ENCODE data around the gene MYO10. TPM values are rescaled to one million over a fixed set of nuclear protein-coding genes. Genes with fewer than 3 reads are reported as not detected.

The MYO10 gene
- total RNA-seq, 1 donor: 37.1 TPM

DNA sequence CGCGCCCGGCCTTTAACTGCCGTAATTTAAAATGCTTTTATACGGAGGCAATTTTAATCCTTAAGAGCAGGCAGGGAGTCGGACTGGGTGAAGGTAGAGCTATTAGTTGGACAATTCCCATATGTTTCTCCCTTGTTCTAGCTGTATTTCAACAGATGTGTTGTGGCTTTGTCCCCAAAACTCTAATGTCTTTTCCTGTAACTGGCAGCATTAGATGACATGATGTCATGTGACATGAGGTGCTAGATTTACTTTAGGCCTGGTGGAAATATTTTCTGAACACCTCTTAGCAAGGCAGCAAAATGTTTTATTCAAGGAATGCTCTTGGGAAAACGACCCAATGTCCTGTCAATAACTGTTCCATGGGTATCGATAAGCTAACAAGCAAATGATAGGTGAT lies 8.5 kb downstream of the MYO10 start:
- no peak for DNase-seq (ENCODE audit: low read depth)
- TF ChIP-seq, protein P1, sequence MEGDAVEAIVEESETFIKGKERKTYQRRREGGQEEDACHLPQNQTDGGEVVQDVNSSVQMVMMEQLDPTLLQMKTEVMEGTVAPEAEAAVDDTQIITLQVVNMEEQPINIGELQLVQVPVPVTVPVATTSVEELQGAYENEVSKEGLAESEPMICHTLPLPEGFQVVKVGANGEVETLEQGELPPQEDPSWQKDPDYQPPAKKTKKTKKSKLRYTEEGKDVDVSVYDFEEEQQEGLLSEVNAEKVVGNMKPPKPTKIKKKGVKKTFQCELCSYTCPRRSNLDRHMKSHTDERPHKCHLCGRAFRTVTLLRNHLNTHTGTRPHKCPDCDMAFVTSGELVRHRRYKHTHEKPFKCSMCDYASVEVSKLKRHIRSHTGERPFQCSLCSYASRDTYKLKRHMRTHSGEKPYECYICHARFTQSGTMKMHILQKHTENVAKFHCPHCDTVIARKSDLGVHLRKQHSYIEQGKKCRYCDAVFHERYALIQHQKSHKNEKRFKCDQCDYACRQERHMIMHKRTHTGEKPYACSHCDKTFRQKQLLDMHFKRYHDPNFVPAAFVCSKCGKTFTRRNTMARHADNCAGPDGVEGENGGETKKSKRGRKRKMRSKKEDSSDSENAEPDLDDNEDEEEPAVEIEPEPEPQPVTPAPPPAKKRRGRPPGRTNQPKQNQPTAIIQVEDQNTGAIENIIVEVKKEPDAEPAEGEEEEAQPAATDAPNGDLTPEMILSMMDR (IDR thresholded peaks at IDR 0.05; ENCODE audit: insufficient read depth, low read length): no peak
- H3K4me3 ChIP-seq (ENCODE audit: low read depth, low read length): no peak overlapping the region

DNA sequence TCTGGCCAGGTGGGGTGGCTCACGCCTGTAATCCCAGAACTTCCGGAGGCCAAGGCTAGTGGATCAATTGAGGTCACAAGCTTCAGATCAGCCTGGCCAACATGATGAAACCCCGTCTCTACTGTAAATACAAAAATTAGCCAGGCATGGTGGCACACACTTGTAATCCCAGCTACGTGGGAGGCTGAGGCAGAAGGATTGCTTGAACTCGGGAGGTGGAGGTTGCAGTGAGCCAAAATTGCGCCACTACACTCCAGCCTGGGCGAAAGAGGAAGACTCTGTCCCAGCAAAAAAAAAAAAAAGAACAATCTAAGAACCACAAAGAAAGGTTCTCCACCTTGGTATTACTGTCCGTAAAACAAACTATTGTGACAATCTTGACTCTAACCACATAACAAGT lies 9.7 kb downstream of the MYO10 start:
- H3K4me3 ChIP-seq (ENCODE audit: low read depth, low read length): no peak overlapping the region
- no peak for DNase-seq (ENCODE audit: low read depth)
- TF ChIP-seq, protein P1 (IDR thresholded peaks at IDR 0.05; ENCODE audit: insufficient read depth, low read length): no peak

GRCh38 chr5:16924206-16924605 lies 11.9 kb downstream of the MYO10 start:
- H3K4me3 ChIP-seq (ENCODE audit: low read depth, low read length): no peak overlapping the region
- DNase-seq (ENCODE audit: low read depth): no peak
- TF ChIP-seq, protein P1 (IDR thresholded peaks at IDR 0.05; ENCODE audit: insufficient read depth, low read length): no peak

DNA sequence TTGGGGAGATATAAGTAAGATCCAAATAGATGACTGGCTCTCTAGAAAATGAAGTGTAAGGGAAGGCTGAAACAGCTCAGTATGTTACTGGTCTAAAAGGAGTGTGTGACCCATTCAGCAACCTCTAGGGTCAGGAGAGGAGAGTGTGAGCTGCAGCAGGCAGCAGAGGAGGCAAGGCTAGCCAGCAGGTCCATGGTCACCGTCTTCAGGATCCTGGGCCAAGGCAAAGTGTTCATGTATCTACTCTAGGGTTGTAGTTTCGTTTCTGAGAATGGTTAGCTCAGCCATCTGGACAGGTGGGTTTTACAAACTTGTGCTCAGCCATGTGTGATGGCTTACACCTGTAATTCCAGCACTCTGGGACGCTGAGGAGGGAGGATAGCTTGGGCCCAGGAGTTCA lies 13.7 kb downstream of the MYO10 start:
- DNase-seq (ENCODE audit: low read depth): no peak
- H3K4me3 ChIP-seq (ENCODE audit: low read depth, low read length): no peak overlapping the region
- TF ChIP-seq, protein P1 (IDR thresholded peaks at IDR 0.05; ENCODE audit: insufficient read depth, low read length): no peak

DNA sequence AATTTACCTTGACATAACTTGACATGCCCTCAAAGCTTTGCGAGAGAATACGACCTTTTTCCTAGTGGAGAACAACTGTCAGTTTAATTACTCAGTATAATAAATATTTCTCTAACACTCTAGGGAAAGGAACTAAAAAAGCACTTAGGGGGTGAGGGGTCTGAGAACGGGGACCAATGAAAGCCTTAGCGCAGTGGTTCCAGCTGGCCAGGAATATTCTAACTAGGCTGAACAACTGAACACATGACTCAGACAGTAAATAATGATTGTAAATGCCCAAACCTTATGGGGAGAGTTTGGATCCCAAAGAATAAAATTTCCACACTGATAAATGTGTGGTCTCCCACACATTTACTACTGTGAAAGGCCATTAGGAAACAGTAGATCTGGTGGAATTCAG lies 14.9 kb downstream of the MYO10 start:
- no peak for DNase-seq (ENCODE audit: low read depth)

GRCh38 chr5:16920109-16920816 lies 15.8 kb downstream of the MYO10 start:
- H3K4me3 ChIP-seq (ENCODE audit: low read depth, low read length): no peak overlapping the region
- TF ChIP-seq, protein P1 (IDR thresholded peaks at IDR 0.05; ENCODE audit: insufficient read depth, low read length): no peak
- DNase-seq (ENCODE audit: low read depth): no peak

More for the DNA sequence above, 14.9 kb downstream of the MYO10 start:
- TF ChIP-seq, protein P1 (IDR thresholded peaks at IDR 0.05; ENCODE audit: insufficient read depth, low read length): no peak
- no peak overlapping the region for H3K4me3 ChIP-seq (ENCODE audit: low read depth, low read length)
